Measurements from ENCODE around the gene KIAA0753.
"Not testable (repeated sequence)": the region's sequence is repeated elsewhere in the genome, so short reads cannot be mapped to it uniquely, and the experiment has no call there.

Gene KIAA0753

DNA sequence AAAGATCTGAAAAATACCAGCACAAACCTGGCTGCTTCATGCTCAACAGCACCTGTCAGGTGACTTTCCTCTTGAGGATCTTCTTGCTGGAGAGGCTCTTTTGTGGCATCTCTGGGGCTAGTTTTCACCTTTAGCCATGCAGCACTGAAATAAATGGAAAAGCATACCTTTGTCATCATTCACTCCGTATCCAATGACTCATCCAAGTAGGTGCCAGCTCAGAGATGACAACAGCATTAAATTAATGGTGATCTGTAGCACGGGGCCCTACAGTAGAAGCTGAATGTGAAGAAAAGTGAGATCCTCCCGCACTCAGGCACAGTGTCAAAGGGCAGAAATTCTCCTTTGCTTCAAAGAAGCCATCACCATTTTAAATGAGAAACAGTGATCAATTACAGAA is 32.2 kb downstream of the KIAA0753 start:
- Histone ChIP-seq H3K27ac (no peak overlapping the region), H3K4me1 (no peaks in the 10 kb centered on the region), H3K27me3 (no peaks in the 10 kb centered on the region), H3K4me2 (no peak overlapping the region), H3K36me3 (peaks cover 90% of the 10 kb centered on the region), H3K4me3 (no peak overlapping the region), H4K20me1 (no peaks in the 10 kb centered on the region; the same call in 1 of the 2 replicates), H3K9me3 (no peaks in the 10 kb centered on the region), H3K9ac (no peak overlapping the region)
- TF ChIP-seq Cebpa-rat (IDR thresholded peaks at IDR 0.05), result no peak

DNA sequence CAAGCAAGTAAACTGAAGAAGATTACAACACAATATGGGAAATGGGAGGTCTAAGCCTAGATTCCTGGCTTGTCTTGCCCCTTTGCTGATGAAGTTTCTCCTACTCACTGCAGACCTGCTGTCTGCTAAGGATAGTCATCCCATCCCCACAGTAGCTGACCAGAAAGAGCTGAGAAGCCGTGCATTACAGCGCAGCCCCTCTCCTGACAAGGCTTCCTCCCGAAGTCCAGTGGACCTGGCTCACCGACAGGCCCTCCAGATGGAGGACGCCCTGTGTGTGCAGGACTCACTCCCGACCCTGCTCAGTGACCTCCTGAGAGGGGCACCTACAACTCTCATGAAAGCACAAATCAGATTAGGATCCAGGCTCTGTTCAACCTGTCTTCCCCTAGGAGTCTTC is 35.4 kb downstream of the KIAA0753 start:
- no peak overlapping the region for H3K4me2 ChIP-seq
- H3K9ac ChIP-seq, result no peak overlapping the region
- no peaks in the 10 kb centered on the region for H3K4me1 ChIP-seq
- TF ChIP-seq Cebpa-rat (IDR thresholded peaks at IDR 0.05), result no peak
- H4K20me1 ChIP-seq, result no peaks in the 10 kb centered on the region
- no peaks in the 10 kb centered on the region for H3K9me3 ChIP-seq
- no peak overlapping the region for H3K4me3 ChIP-seq
- peaks cover 90% of the 10 kb centered on the region for H3K36me3 ChIP-seq
- no peaks in the 10 kb centered on the region for H3K27me3 ChIP-seq
- H3K27ac ChIP-seq, result no peak overlapping the region

DNA sequence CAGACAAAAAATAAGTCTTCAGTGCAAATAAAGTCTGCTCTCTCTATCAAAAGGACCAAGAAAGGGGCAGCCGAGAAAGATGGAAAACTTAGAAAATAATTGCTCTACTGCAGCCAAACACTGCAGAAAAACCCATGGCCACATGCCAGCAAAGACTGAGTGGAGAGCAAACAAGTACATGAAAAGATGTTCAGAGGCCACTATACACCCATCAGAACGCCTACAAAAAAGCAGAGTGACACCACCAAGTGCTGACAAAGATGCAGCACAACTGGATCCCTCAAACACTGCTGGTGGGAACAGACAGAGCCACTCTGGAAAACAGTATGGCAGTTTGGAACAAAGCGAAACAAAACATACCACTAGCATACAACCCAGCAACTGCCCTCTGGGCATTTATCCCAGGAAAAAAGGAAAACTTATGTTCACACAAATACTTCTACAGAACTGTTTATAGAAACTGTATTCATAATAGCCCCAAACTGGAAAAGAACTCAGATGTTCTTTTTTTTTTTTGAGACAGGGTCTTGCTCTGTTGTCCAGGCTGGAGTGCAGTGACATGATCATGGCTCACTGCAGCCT is 36.7 kb downstream of the KIAA0753 start:
- Histone ChIP-seq H3K27me3 (no peaks in the 10 kb centered on the region), H3K4me2 (no peak overlapping the region), H3K9me3 (no peaks in the 10 kb centered on the region), H4K20me1 (no peaks in the 10 kb centered on the region), H3K36me3 (peaks cover 88% of the 10 kb centered on the region), H3K9ac (no peak overlapping the region), H3K27ac (no peak overlapping the region), H3K4me3 (no peak overlapping the region), H3K4me1 (peaks cover 8% of the 10 kb centered on the region; the same call in 1 of the 2 replicates)
- no peak for TF ChIP-seq Cebpa-rat (IDR thresholded peaks at IDR 0.05)

DNA sequence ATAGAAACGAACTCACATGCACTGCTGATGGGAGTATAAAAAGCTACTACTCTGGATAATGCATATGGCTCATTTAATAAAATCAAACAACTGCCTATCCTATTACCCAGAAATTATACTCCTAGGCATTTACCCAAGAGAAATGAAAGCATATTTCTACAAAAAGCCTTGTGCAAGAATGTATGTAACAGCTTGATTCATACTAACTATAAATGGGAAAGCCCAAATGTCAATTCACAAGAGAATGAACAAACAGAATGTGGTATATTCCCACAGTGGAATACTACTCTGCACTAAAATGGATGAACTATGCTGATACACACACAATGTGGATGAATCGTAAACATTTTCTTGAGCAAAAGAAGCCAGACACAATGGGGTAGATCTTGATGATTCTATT is 38.4 kb downstream of the KIAA0753 start:
- Histone ChIP-seq H3K4me2 (no peak overlapping the region), H3K9ac (no peak overlapping the region), H3K36me3 (peaks cover 84% of the 10 kb centered on the region), H4K20me1 (no peaks in the 10 kb centered on the region), H3K9me3 (no peaks in the 10 kb centered on the region), H3K27me3 (no peaks in the 10 kb centered on the region), H3K4me1 (peaks cover 8% of the 10 kb centered on the region; the same call in 1 of the 2 replicates), H3K4me3 (no peak overlapping the region), H3K27ac (no peak overlapping the region)
- TF ChIP-seq Cebpa-rat (IDR thresholded peaks at IDR 0.05), result no peak

DNA sequence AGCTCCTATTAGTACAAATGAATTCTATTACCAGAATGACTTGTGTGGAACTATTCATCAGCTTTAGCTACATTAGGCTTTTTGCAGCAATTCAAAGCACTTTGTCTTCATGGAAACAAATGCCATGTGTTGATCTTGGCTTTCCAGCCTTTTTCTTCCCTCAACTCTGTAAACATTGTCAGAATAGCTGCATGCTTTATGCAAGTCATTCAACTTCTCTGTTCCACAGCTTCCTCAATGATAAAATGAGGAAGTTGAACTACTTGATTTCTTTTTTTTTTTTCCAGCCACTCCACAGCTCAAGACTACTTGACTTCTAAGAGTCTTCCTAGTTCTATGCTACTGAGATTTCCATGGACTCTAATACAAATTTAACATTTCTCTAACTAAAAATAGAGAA is 41.1 kb downstream of the KIAA0753 start:
- Histone ChIP-seq H3K4me3 (no peak overlapping the region), H3K36me3 (peaks cover 81% of the 10 kb centered on the region), H3K27ac (no peak overlapping the region)

DNA sequence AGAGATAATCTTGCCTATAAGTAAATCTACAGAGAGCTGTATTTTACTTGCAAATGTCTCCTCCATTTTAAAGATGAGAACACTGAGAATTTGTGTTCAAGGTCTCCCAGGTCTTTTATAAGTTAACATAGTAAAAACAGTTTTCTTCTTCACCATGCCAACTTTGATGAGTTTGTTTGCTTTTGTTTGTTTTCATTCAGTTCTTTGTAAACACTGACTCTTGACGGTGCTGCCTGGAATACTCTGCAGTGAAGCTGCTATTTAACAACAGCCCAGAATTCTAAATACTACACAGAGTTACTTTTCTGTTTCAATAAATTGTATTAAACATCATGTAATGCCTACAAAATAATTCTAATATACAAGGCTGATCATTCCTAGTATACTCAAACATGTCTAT is 42.8 kb downstream of the KIAA0753 start:
- Histone ChIP-seq H3K36me3 (peaks cover 88% of the 10 kb centered on the region), H3K9me3 (no peaks in the 10 kb centered on the region), H3K4me2 (no peak overlapping the region), H3K4me1 (peaks cover 8% of the 10 kb centered on the region; the same call in 1 of the 2 replicates), H3K4me3 (no peak overlapping the region), H3K27ac (no peak overlapping the region), H4K20me1 (no peaks in the 10 kb centered on the region), H3K9ac (no peak overlapping the region), H3K27me3 (no peaks in the 10 kb centered on the region)
- no peak for TF ChIP-seq Cebpa-rat (IDR thresholded peaks at IDR 0.05)

More for the DNA sequence above, 41.1 kb downstream of the KIAA0753 start:
- H3K27me3 ChIP-seq, result no peaks in the 10 kb centered on the region
- H4K20me1 ChIP-seq, result no peaks in the 10 kb centered on the region
- H3K4me1 ChIP-seq, result peaks cover 8% of the 10 kb centered on the region; the same call in 1 of the 2 replicates
- H3K9ac ChIP-seq, result no peak overlapping the region
- peak overlapping the region; percentile 1; the same call in 1 of the 2 replicates for H3K4me2 ChIP-seq
- H3K9me3 ChIP-seq, result no peaks in the 10 kb centered on the region
- no peak for TF ChIP-seq Cebpa-rat (IDR thresholded peaks at IDR 0.05)

DNA sequence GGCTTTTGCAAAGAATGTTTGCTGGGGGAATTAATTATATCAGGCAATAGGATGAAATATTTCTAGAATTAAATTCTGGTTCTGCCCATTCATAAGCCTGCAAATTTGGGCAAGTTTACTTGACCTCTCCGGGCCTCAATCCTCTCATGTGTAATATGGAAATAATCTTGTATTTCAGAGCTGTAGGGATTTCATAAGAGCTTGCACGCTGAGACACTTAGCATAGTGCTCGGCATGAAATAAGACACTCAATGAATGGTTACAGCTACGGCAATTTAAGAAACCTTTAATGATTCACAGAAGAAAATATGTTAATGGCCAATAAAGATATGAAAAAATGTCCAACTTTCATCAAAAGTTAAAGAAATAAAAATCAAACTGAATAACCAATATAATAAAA is 43.6 kb downstream of the KIAA0753 start:
- peaks cover 88% of the 10 kb centered on the region for H3K36me3 ChIP-seq
- H3K4me2 ChIP-seq, result no peak overlapping the region
- H4K20me1 ChIP-seq, result no peaks in the 10 kb centered on the region
- TF ChIP-seq Cebpa-rat (IDR thresholded peaks at IDR 0.05), result no peak
- peaks cover 8% of the 10 kb centered on the region; the same call in 1 of the 2 replicates for H3K4me1 ChIP-seq
- no peaks in the 10 kb centered on the region for H3K27me3 ChIP-seq
- no peak overlapping the region for H3K9ac ChIP-seq
- no peak overlapping the region for H3K4me3 ChIP-seq
- no peaks in the 10 kb centered on the region for H3K9me3 ChIP-seq
- H3K27ac ChIP-seq, result no peak overlapping the region

DNA sequence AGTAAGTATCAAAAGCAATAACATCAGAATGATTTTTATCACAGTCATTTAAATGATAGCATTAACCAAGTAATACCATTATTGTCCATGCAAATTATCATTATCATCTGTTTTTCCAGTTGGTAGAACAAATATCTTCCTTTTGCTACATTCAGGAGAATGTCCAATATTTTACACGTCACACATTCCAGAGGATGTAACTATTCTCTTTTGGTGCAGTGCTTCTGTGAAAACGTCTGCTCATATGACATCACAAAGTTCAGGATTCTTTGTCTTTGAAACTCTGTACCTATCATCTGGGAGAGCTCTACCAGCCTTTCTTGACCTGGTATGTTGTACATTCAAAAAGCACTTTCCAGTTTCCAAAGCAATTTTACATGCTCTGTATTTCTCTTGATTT is 44.0 kb downstream of the KIAA0753 start:
- Histone ChIP-seq H3K36me3 (peaks cover 90% of the 10 kb centered on the region), H3K4me1 (peaks cover 8% of the 10 kb centered on the region; the same call in 1 of the 2 replicates), H3K9ac (no peak overlapping the region), H4K20me1 (no peaks in the 10 kb centered on the region), H3K27me3 (no peaks in the 10 kb centered on the region), H3K4me2 (no peak overlapping the region), H3K27ac (no peak overlapping the region), H3K9me3 (no peaks in the 10 kb centered on the region), H3K4me3 (no peak overlapping the region)
- no peak for TF ChIP-seq Cebpa-rat (IDR thresholded peaks at IDR 0.05)

DNA sequence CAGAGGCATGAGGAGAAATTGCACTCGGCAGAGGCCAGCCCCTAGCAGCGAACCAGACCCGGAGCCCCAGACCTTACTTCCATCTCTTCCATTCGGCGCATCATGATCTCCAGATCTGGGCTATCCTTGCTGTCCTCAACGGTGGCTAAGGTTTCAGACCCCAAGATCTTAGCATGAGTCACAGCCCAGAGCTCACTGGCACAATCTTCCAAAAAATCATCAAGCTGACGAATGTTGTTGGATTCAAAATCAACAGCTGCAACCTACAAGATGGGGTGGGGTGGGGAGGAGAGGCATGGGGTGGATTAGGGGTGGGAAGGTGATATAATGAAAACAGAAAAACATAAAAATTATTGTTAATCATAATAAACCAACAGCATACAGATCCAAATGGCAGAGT is 44.4 kb downstream of the KIAA0753 start:
- Histone ChIP-seq H3K27me3 (no peaks in the 10 kb centered on the region), H3K4me1 (peaks cover 8% of the 10 kb centered on the region; the same call in 1 of the 2 replicates), H3K4me3 (no peak overlapping the region), H4K20me1 (no peaks in the 10 kb centered on the region), H3K36me3 (peaks cover 90% of the 10 kb centered on the region), H3K27ac (no peak overlapping the region), H3K9ac (no peak overlapping the region), H3K9me3 (no peaks in the 10 kb centered on the region), H3K4me2 (no peak overlapping the region)
- no peak for TF ChIP-seq Cebpa-rat (IDR thresholded peaks at IDR 0.05)

DNA sequence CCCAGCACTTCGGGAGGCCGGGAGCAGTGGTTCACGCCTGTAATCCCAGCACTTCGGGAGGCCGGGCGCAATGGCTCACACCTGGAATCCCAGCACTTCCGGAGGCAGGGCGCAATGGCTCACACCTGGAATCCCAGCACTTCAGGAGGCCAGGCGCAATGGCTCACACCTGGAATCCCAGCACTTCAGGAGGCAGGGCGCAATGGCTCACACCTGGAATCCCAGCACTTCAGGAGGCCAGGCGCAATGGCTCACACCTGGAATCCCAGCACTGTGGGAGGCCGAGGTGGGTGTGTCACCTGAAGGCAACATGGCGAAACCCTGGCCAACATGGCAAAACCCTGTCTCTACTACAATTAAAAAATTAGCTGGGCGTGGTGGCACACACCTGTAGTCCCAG is 47.1 kb downstream of the KIAA0753 start:
- H3K27ac ChIP-seq, H3K27me3 ChIP-seq: not testable (repeated sequence)
- H3K36me3 ChIP-seq, result peaks cover 89% of the 10 kb centered on the region

DNA sequence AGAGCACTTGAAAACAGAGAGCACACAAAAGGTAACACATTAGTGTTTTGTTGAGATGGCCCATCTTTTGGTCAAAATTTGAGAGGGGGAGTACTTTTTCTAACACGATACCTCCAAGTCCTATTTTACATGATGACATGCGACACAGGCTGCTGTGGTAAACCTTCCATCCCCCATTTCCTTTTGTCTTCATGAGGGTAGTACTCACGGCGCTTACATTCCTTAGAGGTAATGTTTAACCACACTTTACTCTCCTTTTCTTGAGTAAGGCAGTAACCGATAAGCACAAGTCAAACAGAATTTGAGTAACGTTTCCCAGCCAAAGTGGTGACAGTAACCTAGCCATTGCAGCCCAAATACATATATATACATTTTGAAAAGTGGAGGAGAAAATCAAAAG is 48.3 kb downstream of the KIAA0753 start:
- H3K27me3 ChIP-seq, result no peaks in the 10 kb centered on the region
- H4K20me1 ChIP-seq, result no peaks in the 10 kb centered on the region
- no peak overlapping the region for H3K4me3 ChIP-seq
- no peak overlapping the region for H3K27ac ChIP-seq
- no peak for TF ChIP-seq Cebpa-rat (IDR thresholded peaks at IDR 0.05)
- H3K9me3 ChIP-seq, result no peaks in the 10 kb centered on the region
- H3K4me1 ChIP-seq, result no peaks in the 10 kb centered on the region
- H3K36me3 ChIP-seq, result peaks cover 93% of the 10 kb centered on the region
- H3K9ac ChIP-seq, result no peak overlapping the region
- H3K4me2 ChIP-seq, result no peak overlapping the region

More for the DNA sequence above, 47.1 kb downstream of the KIAA0753 start:
- H4K20me1 ChIP-seq, H3K9ac ChIP-seq, H3K4me2 ChIP-seq, H3K4me1 ChIP-seq, H3K4me3 ChIP-seq, H3K9me3 ChIP-seq: not testable (repeated sequence)
